NB4 (cell line): ENCODE results near the gene TMED10.

Experiments used
- POLR2A ChIP-seq: IDR thresholded peaks from 2 replicates; pipeline ENCODE4 v1.6.1; 2011; ENCODE audit warnings: mild to moderate bottlenecking; ENCODE audit not compliant: insufficient read length; ENCODE audit errors: extremely low read depth
- TF ChIP-seq, protein P1 (sequence below): IDR thresholded peaks from one replicate; pipeline ENCODE4 v1.5.1; 2012; ENCODE audit warnings: low read depth, low read length

DNA sequence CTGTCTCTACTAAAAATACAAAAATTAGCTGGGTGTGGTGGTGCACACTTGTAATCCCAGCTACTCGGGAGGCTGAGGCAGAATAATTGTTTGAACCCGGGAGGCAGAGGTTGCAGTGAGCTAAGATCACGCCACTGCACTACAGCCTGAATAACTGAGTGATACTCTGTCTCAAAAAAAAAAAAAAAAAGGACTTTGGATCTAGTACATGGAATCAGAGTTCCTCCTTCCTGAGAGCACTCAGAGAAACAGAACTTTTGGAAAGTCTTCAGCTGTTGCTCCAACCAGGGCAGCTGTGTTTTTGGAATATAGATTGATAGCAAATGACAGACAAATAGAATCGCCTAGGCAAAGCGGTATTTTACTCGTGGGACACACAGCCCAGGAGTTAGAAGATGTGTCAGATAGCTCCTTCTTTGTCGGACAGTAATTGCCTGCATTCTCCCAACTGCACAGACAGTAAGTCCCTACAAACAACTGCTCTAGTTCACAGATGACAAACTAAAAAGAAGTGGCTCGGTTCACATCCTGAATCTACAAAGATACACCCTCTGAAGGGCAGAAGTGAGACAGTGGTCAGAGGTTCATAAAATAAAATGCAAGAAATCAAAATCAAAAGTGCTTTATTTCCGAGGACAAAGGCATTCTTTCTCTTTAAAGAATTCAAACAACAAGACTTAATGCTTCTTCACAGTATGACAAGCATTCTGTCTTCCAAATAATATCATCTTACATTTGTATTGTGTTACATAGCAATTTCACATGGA lies 32.5 kb downstream of the TMED10 start:
- TF ChIP-seq, protein P1, sequence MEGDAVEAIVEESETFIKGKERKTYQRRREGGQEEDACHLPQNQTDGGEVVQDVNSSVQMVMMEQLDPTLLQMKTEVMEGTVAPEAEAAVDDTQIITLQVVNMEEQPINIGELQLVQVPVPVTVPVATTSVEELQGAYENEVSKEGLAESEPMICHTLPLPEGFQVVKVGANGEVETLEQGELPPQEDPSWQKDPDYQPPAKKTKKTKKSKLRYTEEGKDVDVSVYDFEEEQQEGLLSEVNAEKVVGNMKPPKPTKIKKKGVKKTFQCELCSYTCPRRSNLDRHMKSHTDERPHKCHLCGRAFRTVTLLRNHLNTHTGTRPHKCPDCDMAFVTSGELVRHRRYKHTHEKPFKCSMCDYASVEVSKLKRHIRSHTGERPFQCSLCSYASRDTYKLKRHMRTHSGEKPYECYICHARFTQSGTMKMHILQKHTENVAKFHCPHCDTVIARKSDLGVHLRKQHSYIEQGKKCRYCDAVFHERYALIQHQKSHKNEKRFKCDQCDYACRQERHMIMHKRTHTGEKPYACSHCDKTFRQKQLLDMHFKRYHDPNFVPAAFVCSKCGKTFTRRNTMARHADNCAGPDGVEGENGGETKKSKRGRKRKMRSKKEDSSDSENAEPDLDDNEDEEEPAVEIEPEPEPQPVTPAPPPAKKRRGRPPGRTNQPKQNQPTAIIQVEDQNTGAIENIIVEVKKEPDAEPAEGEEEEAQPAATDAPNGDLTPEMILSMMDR, result no peak
- no peak for TF ChIP-seq POLR2A
